OCI-LY3 (cell line): Measurements from ENCODE around the gene PPM1B.

Experiments
- EZH2phosphoT487 ChIP-seq: fragments of 200-600 bp; shearing (Covaris generic); IDR thresholded peaks from 2 replicates; pipeline ENCODE4 v1.6.1; 2018; ENCODE audit warnings: antibody characterized with exemption, mixed run types, low read depth
- TF ChIP-seq, protein P1 (sequence below): fragments of 200-600, 300-600 bp; sonication (generic); IDR thresholded peaks from 2 replicates; pipeline ENCODE4 v1.5.1; 2014; ENCODE audit warnings: antibody characterized with exemption, low read length, low read depth

DNA sequence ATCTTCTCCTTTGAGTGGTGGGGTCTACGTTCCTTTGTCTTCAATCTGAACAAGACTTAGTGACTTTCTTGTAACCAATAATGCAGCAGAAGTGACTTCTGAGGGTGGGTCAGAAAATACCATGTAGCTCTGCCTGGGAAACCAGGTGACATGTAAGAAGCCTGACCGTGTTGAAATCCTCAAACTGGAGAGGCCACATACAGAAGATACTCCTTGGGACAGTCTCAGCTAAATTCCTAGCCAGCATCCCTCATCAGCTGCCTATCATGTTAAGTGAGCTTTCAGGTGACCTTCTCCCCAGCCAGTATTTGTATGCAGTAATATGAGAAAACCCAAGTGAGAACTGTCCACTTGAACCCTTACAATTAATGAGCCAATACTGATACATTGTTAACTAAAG lies 27.0 kb downstream of the PPM1B start:
- TF ChIP-seq, protein P1, sequence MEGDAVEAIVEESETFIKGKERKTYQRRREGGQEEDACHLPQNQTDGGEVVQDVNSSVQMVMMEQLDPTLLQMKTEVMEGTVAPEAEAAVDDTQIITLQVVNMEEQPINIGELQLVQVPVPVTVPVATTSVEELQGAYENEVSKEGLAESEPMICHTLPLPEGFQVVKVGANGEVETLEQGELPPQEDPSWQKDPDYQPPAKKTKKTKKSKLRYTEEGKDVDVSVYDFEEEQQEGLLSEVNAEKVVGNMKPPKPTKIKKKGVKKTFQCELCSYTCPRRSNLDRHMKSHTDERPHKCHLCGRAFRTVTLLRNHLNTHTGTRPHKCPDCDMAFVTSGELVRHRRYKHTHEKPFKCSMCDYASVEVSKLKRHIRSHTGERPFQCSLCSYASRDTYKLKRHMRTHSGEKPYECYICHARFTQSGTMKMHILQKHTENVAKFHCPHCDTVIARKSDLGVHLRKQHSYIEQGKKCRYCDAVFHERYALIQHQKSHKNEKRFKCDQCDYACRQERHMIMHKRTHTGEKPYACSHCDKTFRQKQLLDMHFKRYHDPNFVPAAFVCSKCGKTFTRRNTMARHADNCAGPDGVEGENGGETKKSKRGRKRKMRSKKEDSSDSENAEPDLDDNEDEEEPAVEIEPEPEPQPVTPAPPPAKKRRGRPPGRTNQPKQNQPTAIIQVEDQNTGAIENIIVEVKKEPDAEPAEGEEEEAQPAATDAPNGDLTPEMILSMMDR: no peak
- TF ChIP-seq EZH2phosphoT487: no peak
